GM12892 (cell line): ENCODE data around the gene RBSN.
"Not testable (repeated sequence)": the region's sequence is repeated elsewhere in the genome, so short reads cannot be mapped to it uniquely, and the experiment has no call there.

Experiments
- POLR2A ChIP-seq: IDR thresholded peaks from 2 replicates; pipeline ENCODE4 v1.6.1; 2011; ENCODE audit warnings: low read depth, low read length, control low read depth
- POLR2AphosphoS5 ChIP-seq: IDR thresholded peaks from 2 replicates; pipeline ENCODE4 v1.6.1; 2011; ENCODE audit warnings: low read depth, low read length, control low read depth

DNA sequence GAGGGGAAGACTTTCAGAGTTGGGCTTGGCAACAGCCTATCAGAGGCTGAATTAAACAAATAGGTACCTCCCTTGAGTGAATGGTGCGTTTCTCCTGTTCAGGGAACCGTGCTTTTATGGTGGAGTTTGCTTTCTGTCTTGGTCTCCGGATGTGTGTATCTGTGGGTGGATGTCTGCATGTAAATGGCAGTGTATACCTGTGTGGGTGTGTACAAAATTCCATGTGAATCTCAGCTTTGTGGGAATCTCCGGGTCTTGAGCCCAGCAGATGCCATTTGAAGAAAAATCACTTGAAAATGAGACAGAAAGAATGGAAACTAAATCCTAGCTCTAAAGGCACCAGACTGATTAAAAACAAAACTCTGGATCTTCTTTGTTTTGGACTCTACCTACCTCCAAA is 37.9 kb upstream of the RBSN start:
- not testable (repeated sequence) for TF ChIP-seq POLR2A, POLR2AphosphoS5
